Measurements from ENCODE around the gene TEX29. TPM values are rescaled to one million over a fixed set of nuclear protein-coding genes. Genes with fewer than 3 reads are reported as not detected.

TEX29 gene
- total and polyA plus RNA-seq, 9 of the 15 experiments (the other 6 are each of a cell fraction or from before 2014, with no cell fraction given): 0.11 TPM; not detected in 7

GRCh38 chr13:111367340-111367739 is 46.9 kb downstream of the TEX29 start:
- H3K4me2 ChIP-seq (ENCODE audit: insufficient read depth, low read length): no peak overlapping the region
- no peaks in the 10 kb centered on the region for H3K4me1 ChIP-seq (replicated peaks in 1 of 2; ENCODE audit: control insufficient read depth in 2 of 2, insufficient read depth in 2 of 2, low read length in 2 of 2)
- no peak overlapping the region for H3K9ac ChIP-seq (ENCODE audit: insufficient read depth in 1 of 2, low read depth in 2 of 2, low read length in 2 of 2)
- intact Hi-C loops (cut with micrococcal nuclease): no loop called here
- no peak overlapping the region for H2AFZ ChIP-seq (ENCODE audit: low read depth, low read length)
- CTCF ChIA-PET (ENCODE audit: low intra/inter-chr PET ratio): no interaction called here
- peaks cover 0 to 42% of the 10 kb centered on the region in 2 experiments; a peak in 3 of 5 replicates for H3K27me3 ChIP-seq (ENCODE audit: control insufficient read depth in 2 of 2, insufficient read depth in 2 of 2, low read length in 2 of 2)
- no peaks in the 10 kb centered on the region for H3K9me1 ChIP-seq (ENCODE audit: control insufficient read depth, insufficient read depth, low read length)
- POLR2A ChIA-PET: no interaction called here
- ATAC-seq (no peak), DNase-seq (ENCODE audit: extremely low read depth in 1 of 4, low spot score in 3 of 4) (no peak), FAIRE-seq (no peak)
- no peak overlapping the region for H3K27ac ChIP-seq (ENCODE audit: extremely low read depth, low read depth, low read length)
- H4K20me1 ChIP-seq (replicated peaks; ENCODE audit: control insufficient read depth, insufficient read depth, low read length): no peaks in the 10 kb centered on the region
- WGBS (ENCODE audit: insufficient coverage, low coverage, missing lambda C conversion rate): 0% methylated on average over 2 of the region's 2 CpGs
- H3K9me3 ChIP-seq (replicated peaks; ENCODE audit: control insufficient read depth, insufficient read depth, low read depth, low read length): no peaks in the 10 kb centered on the region
- no peaks in the 10 kb centered on the region for H3K79me2 ChIP-seq (ENCODE audit: control insufficient read depth, insufficient read depth, low read length)
- TF ChIP-seq ZNF146 (CRISPR knock-in tag; IDR thresholded peaks at IDR 0.05; ENCODE audit: unreplicated experiment) (no peak), ZNF239 (CRISPR knock-in tag; IDR thresholded peaks at IDR 0.05) (no peak), CBFA2T3 (IDR thresholded peaks at IDR 0.05) (no peak), JUNB (CRISPR knock-in tag; conservative IDR thresholded peaks at IDR 0.05) (no peak), DACH1 (IDR thresholded peaks at IDR 0.05; ENCODE audit: partially characterized antibody) (no peak), POLR2G (IDR thresholded peaks at IDR 0.05; ENCODE audit: low read depth, low read length) (no peak), PYGO2 (tag; IDR thresholded peaks at IDR 0.05) (no peak)
- TF ChIP-seq, protein P1, sequence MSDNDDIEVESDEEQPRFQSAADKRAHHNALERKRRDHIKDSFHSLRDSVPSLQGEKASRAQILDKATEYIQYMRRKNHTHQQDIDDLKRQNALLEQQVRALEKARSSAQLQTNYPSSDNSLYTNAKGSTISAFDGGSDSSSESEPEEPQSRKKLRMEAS (CRISPR knock-in tag; IDR thresholded peaks at IDR 0.05): no peak
- no peak overlapping the region for H3K4me3 ChIP-seq
- H3K36me3 ChIP-seq (ENCODE audit: control insufficient read depth, insufficient read depth, low read length): no peaks in the 10 kb centered on the region
- in situ Hi-C loops (cut with MboI): no loop called here
- BruUV-seq (replicated peaks): no TSS peak

Data from K562 (cell line).